SK-N-SH treated with all-trans-retinoic acid at 6 μM for 48 hours (cell line): ENCODE measurements around the gene MMD.

Source experiments
- CREB5 ChIP-seq: fragments of 250-450 bp; sonication (Bioruptor Pico); IDR thresholded peaks from 2 replicates; pipeline ENCODE4 v1.5.1; 2020; ENCODE audit warnings: low read depth, mild to moderate bottlenecking, moderate library complexity
- ESRRG ChIP-seq: fragments of 250-450 bp; sonication (Bioruptor Pico); IDR thresholded peaks from 2 replicates; pipeline ENCODE4 v1.6.1; 2021; ENCODE audit warnings: mild to moderate bottlenecking
- PPARA ChIP-seq: fragments of 250-450 bp; sonication (Bioruptor Pico); IDR thresholded peaks from 2 replicates; pipeline ENCODE4 v1.5.0; 2020; ENCODE audit warnings: mild to moderate bottlenecking, borderline replicate concordance
- TSHZ2 ChIP-seq: fragments of 250-450 bp; sonication (Bioruptor Pico); IDR thresholded peaks from 2 replicates; pipeline ENCODE4 v1.5.0; 2020; ENCODE audit warnings: mild to moderate bottlenecking, moderate library complexity
- ZFP30 ChIP-seq: fragments of 450-650 bp; formaldehyde crosslinking; IDR thresholded peaks from 2 replicates; pipeline ENCODE4 v1.5.0; 2022; ENCODE audit warnings: mild to moderate bottlenecking, moderate library complexity

- TF ChIP-seq ZFP30 (no peak), CREB5 (CRISPR knock-in tag) (no peak), ESRRG (no peak), TSHZ2 (CRISPR knock-in tag) (no peak), PPARA (no peak)
These were observed 10.7 kb downstream of the MMD start for GRCh38 chr17:55410722-55411462.
